SU-DHL-6 (cell line): ENCODE data around the gene KCTD14.

Experiments
- H2AFZ ChIP-seq: fragments of 200-600 bp; sonication (generic); 2 replicates; pipeline ENCODE4 v1.6.1; 2014; ENCODE audit warnings: low read depth, mild to moderate bottlenecking, moderate library complexity, mixed read lengths, antibody characterized with exemption, low read length; ENCODE audit not compliant: severe bottlenecking
- H3F3A ChIP-seq: fragments of 200-600 bp; shearing (Covaris generic); 2 replicates; pipeline ENCODE4 v1.6.0; 2016; ENCODE audit warnings: antibody characterized with exemption, mild to moderate bottlenecking; ENCODE audit not compliant: insufficient read depth
- H3K27ac ChIP-seq: fragments of 200-600 bp; sonication (generic); 2 replicates; pipeline ENCODE4 v1.5.1; 2016; ENCODE audit warnings: low read depth, mild to moderate bottlenecking, low read length, moderate library complexity, mixed read lengths
- H3K27me3 ChIP-seq: fragments of 200-600 bp; sonication (generic), shearing (Covaris generic); 2 replicates; pipeline ENCODE4 v1.6.0; 2014; ENCODE audit warnings: mild to moderate bottlenecking, low read length
- H3K36me3 ChIP-seq: fragments of 200-600 bp; sonication (generic); 2 replicates; pipeline ENCODE4 v1.6.1; 2014; ENCODE audit warnings: mild to moderate bottlenecking, low read length, mixed read lengths
- H3K4me2 ChIP-seq: fragments of 300-600, 200-600 bp; shearing (Covaris generic), sonication (generic); 2 replicates; pipeline ENCODE4 v1.6.0; 2014; ENCODE audit warnings: low read length, low read depth, mild to moderate bottlenecking; ENCODE audit not compliant: poor library complexity, severe bottlenecking
- H3K4me3 ChIP-seq: fragments of 200-600 bp; sonication (generic); 2 replicates; pipeline ENCODE4 v1.5.1; 2014; ENCODE audit warnings: antibody characterized with exemption, low read length, mild to moderate bottlenecking, mixed read lengths; ENCODE audit not compliant: insufficient read depth, poor library complexity, severe bottlenecking
- H3K79me2 ChIP-seq: fragments of 200-600 bp; sonication (generic); 2 replicates; pipeline ENCODE4 v1.6.1; 2014; ENCODE audit warnings: mild to moderate bottlenecking, low read length, moderate library complexity; ENCODE audit not compliant: insufficient read depth
- H3K9ac ChIP-seq: fragments of 200-600 bp; sonication (generic); 2 replicates; pipeline ENCODE4 v1.7.0; 2014; ENCODE audit warnings: mild to moderate bottlenecking, low read length
- H3K9me2 ChIP-seq: fragments of 200-600 bp; sonication (generic); replicated peaks from 2 replicates; pipeline ENCODE4 v1.6.1; 2014; ENCODE audit warnings: low read length; ENCODE audit not compliant: insufficient read depth
- H3K9me3 ChIP-seq: fragments of 200-600 bp; sonication (generic); 2 replicates; pipeline ENCODE4 v1.6.1; 2014; ENCODE audit warnings: low read length, mixed read lengths; ENCODE audit not compliant: insufficient read depth
- H4K20me1 ChIP-seq: fragments of 200-600 bp; sonication (generic); 2 replicates; pipeline ENCODE4 v1.6.1; 2014; ENCODE audit warnings: low read depth, mild to moderate bottlenecking, antibody characterized with exemption, low read length, moderate library complexity, mixed read lengths
- EZH2phosphoT487 ChIP-seq: fragments of 200-600 bp; sonication (generic), shearing (Covaris generic); conservative IDR thresholded peaks from 2 replicates; pipeline ENCODE4 v1.6.1; 2018; ENCODE audit warnings: mild to moderate bottlenecking, antibody characterized with exemption, low read length, moderate library complexity, mixed read lengths
- TF ChIP-seq, protein P1 (sequence below): fragments of 200-600 bp; sonication (generic); IDR thresholded peaks from one replicate; pipeline ENCODE4 v1.5.1; 2017; ENCODE audit warnings: antibody characterized with exemption, mild to moderate bottlenecking, low read length, moderate library complexity; ENCODE audit not compliant: insufficient read depth, poor library complexity, severe bottlenecking

Gene KCTD14

GRCh38 chr11:78062671-78063070 is 39.6 kb upstream of the KCTD14 start:
- no peak overlapping the region for H2AFZ ChIP-seq
- no peaks in the 10 kb centered on the region for H3K79me2 ChIP-seq
- no peaks in the 10 kb centered on the region for H3K9me3 ChIP-seq
- no peaks in the 10 kb centered on the region for H3K27me3 ChIP-seq
- H3K4me2 ChIP-seq = no peak overlapping the region
- H3F3A ChIP-seq = no peaks in the 10 kb centered on the region
- no peak overlapping the region for H3K27ac ChIP-seq
- no peaks in the 10 kb centered on the region for H3K9me2 ChIP-seq
- H3K4me3 ChIP-seq = no peak overlapping the region
- H3K9ac ChIP-seq = no peak overlapping the region
- H4K20me1 ChIP-seq = no peaks in the 10 kb centered on the region
- no peaks in the 10 kb centered on the region for H3K36me3 ChIP-seq
- no peak for TF ChIP-seq EZH2phosphoT487
- TF ChIP-seq, protein P1, sequence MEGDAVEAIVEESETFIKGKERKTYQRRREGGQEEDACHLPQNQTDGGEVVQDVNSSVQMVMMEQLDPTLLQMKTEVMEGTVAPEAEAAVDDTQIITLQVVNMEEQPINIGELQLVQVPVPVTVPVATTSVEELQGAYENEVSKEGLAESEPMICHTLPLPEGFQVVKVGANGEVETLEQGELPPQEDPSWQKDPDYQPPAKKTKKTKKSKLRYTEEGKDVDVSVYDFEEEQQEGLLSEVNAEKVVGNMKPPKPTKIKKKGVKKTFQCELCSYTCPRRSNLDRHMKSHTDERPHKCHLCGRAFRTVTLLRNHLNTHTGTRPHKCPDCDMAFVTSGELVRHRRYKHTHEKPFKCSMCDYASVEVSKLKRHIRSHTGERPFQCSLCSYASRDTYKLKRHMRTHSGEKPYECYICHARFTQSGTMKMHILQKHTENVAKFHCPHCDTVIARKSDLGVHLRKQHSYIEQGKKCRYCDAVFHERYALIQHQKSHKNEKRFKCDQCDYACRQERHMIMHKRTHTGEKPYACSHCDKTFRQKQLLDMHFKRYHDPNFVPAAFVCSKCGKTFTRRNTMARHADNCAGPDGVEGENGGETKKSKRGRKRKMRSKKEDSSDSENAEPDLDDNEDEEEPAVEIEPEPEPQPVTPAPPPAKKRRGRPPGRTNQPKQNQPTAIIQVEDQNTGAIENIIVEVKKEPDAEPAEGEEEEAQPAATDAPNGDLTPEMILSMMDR = no peak

- Histone ChIP-seq H2AFZ (no peak overlapping the region), H3K9ac (no peak overlapping the region), H3K4me2 (no peak overlapping the region), H3K9me3 (no peaks in the 10 kb centered on the region), H3K27ac (no peak overlapping the region), H3K9me2 (no peaks in the 10 kb centered on the region), H3F3A (no peaks in the 10 kb centered on the region), H3K4me3 (no peak overlapping the region), H4K20me1 (no peaks in the 10 kb centered on the region), H3K36me3 (no peaks in the 10 kb centered on the region), H3K79me2 (no peaks in the 10 kb centered on the region), H3K27me3 (no peaks in the 10 kb centered on the region)
- TF ChIP-seq, protein P1 = no peak
- no peak for TF ChIP-seq EZH2phosphoT487
Observed at GRCh38 chr11:78061921-78062311, 38.8 kb upstream of the KCTD14 start.

DNA sequence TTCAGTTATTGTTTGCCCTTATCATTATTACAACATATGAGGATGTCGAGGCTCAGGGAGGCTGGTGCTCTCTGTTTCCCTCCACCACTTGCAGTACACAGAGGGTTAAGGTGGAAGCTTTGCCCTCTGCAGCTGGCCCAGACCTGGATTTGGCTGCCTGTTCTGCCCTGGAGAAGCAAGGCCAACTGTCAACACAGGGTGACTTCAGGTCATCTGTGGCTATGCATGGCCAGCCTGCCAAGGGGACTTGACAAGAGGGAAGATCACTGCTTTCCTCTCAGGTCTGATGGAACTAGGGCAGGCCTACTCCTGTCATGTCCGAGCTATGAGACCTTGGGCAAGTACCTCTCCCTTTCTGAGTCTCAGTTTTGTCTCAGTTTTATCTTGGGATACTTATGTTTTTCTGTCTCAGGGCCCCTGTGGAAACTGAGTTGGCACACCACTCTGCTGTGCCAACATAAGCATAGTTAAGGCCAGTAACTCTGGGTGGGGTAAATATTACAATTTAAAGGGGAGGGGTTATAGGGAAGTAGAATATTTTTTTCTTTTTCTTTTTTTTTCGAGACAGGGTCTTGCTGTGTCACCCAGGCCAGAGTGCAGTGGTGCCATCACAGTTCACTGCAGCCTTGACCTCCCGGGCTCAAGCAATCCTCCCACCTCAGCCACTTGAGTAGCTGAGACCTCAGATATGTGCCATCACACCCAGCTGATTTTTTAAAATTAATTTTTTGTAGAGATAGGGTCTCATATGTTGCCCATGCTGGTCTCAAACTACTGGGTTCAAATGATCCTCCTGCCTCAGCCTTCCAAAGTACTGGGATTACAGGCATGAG is 38.2 kb upstream of the KCTD14 start:
- Histone ChIP-seq H3F3A (no peaks in the 10 kb centered on the region), H3K4me3 (no peak overlapping the region)

More for the DNA sequence above, 38.2 kb upstream of the KCTD14 start:
- H3K27ac ChIP-seq = no peak overlapping the region
- H3K9ac ChIP-seq = no peak overlapping the region
- H3K9me2 ChIP-seq = no peaks in the 10 kb centered on the region
- TF ChIP-seq, protein P1 = no peak
- TF ChIP-seq EZH2phosphoT487 = no peak
- H4K20me1 ChIP-seq = no peaks in the 10 kb centered on the region
- H2AFZ ChIP-seq = no peak overlapping the region
- H3K36me3 ChIP-seq = no peaks in the 10 kb centered on the region
- no peaks in the 10 kb centered on the region for H3K9me3 ChIP-seq
- no peak overlapping the region for H3K4me2 ChIP-seq
- no peaks in the 10 kb centered on the region for H3K27me3 ChIP-seq
- H3K79me2 ChIP-seq = no peaks in the 10 kb centered on the region
